Measurements from ENCODE around the gene PLEK2.

- TF ChIP-seq CTCF (optimal IDR thresholded peaks at IDR 0.05 in 1 of 3, IDR thresholded peaks at IDR 0.05 in 1 of 3, conservative IDR thresholded peaks at IDR 0.05 in 1 of 3; ENCODE audit: extremely low read depth in 1 of 3, insufficient read depth in 2 of 3, low read length in 3 of 3): no peak
- TF ChIP-seq EZH2 (IDR thresholded peaks at IDR 0.05; ENCODE audit: low read length): no peak
These were observed 20.1 kb upstream of the PLEK2 start for GRCh38 chr14:67432050-67432564.
